ENCODE data around the gene USP24.

Gene USP24

DNA sequence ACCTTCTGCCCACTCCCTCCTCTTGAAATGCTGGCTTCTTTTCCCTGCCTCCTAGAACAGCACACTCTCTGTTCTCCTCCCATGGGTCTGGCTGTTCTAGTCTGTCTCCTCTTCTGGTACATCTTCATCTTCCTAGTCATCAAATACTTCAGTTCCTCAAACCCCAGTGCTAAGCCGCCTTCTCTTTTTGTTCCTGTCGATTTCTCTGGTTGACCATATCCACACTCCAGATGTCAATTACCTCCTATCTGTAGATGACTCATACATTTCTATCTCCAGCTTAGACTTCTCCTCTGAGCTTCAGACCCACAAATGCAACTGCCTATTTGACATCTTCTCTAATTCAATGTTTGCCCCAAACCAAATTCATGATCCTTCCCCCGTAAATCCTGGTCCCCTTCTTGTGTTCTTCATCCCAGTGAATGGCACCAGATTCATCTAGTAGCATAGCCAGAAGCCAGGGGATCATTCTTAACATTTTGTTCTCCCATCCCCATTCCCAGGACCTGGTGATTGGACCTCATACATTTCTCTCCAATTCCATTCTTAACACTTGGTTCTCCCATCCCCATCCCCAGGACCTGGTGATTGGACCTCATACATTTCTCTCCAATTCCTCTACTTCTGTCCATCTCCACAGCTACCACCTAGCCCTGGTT lies 35.9 kb downstream of the USP24 start:
- TF ChIP-seq, protein P1, sequence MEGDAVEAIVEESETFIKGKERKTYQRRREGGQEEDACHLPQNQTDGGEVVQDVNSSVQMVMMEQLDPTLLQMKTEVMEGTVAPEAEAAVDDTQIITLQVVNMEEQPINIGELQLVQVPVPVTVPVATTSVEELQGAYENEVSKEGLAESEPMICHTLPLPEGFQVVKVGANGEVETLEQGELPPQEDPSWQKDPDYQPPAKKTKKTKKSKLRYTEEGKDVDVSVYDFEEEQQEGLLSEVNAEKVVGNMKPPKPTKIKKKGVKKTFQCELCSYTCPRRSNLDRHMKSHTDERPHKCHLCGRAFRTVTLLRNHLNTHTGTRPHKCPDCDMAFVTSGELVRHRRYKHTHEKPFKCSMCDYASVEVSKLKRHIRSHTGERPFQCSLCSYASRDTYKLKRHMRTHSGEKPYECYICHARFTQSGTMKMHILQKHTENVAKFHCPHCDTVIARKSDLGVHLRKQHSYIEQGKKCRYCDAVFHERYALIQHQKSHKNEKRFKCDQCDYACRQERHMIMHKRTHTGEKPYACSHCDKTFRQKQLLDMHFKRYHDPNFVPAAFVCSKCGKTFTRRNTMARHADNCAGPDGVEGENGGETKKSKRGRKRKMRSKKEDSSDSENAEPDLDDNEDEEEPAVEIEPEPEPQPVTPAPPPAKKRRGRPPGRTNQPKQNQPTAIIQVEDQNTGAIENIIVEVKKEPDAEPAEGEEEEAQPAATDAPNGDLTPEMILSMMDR (IDR thresholded peaks at IDR 0.05): no peak

DNA sequence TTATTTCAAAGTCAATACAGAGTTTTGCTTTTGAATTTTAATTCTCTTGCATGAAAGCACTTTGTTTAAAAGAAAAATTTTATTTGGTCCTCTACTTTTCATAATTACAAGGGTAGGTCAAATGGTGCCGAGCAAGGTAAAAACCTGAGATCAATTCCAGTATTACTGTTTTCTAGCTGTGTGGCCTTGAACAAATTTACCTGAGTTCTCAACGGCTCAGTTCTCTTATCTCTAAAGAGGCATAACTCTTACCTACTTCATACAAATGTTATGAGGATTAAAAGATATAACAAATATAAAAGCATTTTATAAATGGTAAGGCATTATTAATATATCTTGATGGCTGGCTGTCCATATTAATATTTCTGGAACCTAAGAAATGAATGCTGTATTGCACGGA lies 42.5 kb downstream of the USP24 start:
- TF ChIP-seq, protein P1 (IDR thresholded peaks at IDR 0.05): no peak

DNA sequence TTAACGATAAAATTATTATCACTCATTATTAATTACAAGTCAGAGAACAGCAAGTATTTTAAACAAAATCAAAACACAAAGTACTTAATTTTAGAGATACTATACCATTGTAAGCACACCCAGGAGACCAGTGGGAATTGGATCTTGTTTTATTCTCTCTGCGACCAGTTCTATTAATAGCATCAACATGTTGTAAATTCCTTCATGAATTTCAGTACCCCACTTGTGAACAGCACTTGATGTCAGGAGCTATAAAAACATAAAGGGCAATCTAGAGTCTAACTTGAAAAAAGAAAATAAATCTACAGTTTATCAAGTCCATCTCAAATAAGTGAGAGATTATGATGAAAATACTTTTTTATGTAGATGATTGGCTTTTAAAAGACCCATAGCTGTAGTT lies 42.9 kb downstream of the USP24 start:
- TF ChIP-seq, protein P1 (IDR thresholded peaks at IDR 0.05): no peak

DNA sequence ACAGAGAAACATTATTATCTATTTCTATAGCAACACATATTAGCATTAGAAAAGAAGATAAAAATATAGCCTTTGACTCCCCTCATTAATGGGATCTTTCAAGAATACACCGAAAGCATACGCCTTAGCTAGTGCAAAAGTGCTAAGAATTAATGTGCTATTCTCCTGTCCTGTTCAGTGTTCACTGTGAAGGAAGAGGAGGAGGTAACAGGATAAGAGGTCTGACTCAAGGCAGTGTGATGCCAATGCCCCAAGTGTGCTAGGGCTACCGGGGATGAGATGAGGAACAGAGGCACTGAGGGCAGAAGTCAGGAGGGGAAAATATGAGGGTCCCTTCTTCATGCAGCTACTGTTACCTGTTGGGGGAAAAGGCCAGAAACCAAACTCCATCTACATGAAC lies 43.5 kb downstream of the USP24 start:
- TF ChIP-seq, protein P1 (IDR thresholded peaks at IDR 0.05): no peak

DNA sequence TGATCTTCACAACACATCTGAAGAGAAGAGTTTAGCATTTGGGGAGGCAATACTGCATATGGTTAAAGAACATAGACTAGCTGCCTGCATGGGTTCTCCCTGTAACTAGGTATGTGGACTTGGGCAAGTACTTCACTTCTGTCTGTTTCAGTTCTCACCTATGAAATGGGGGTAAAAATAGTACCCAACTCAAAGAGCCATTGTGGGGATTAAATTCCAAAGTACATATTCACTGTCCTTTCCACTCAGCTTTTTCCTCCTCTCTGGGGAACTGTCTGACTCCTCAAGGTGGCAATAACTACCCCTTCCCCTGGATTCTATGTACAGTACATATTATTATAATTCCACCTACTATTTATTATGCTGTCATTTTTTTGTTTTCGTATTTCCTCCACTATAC lies 44.7 kb downstream of the USP24 start:
- TF ChIP-seq, protein P1 (IDR thresholded peaks at IDR 0.05): no peak

DNA sequence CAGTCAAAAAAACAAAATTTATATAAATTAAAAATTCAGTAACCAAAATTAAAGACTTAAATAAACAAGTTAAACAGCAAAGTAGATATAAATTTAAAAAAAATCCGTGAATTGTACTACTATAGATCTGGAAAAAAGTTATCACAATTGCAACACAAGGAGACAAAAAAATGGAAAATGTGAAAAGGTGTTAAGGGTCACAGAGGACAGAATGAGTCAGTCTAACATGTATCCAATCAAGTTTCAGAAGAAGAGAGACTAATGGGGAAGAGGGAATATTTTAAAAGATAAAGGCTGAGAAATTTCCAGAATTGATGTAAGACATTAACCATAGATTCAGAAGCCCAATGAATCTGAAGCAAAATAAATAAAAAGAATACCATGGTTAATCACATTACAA lies 46.0 kb downstream of the USP24 start:
- TF ChIP-seq, protein P1 (IDR thresholded peaks at IDR 0.05): no peak

DNA sequence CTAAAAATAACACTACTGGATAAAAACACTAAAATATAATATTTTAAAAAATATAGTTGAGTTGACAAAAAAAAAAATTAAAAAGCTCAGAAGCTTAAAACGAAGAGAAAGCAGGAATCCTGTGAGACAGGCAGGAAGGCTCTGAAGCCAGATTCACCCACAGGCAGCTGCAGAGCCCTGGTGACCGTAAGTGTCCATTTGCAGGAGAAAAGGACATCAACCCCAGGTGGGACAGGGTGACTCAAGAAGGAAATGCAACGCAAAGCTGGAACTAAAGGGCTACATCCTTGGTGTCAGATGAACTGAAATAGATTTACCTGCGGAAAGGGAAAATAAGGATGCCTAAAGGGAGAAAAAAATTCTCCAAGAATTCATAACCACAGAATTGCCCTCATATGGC lies 46.8 kb downstream of the USP24 start:
- TF ChIP-seq, protein P1 (IDR thresholded peaks at IDR 0.05): no peak

Data from LNCAP (cell line).